GM12891 (cell line): ENCODE data around the gene IQGAP2.
"Not testable (repeated sequence)": the region's sequence is repeated elsewhere in the genome, so short reads cannot be mapped to it uniquely, and the experiment has no call there.

Experiments
- DNase-seq: peaks from one replicate; pipeline ENCODE4 v3.0.0; 2011; ENCODE audit warnings: low spot score; ENCODE audit not compliant: insufficient read length
- FAIRE-seq: peaks from 2 replicates; lab custom pipeline; 2011; peaks lifted over from hg19 to GRCh38; lab: Jason Lieb, UNC
- PAX5 ChIP-seq: IDR thresholded peaks from 2 replicates; pipeline ENCODE4 v1.6.1; 2011; ENCODE audit warnings: low read length, moderate library complexity, mild to moderate bottlenecking; ENCODE audit not compliant: insufficient read depth, severe bottlenecking
- POLR2A ChIP-seq: IDR thresholded peaks from 2 replicates; pipeline ENCODE4 v1.6.1; 2011; ENCODE audit warnings: low read depth, low read length, control low read depth
- POLR2AphosphoS5 ChIP-seq: IDR thresholded peaks from 2 replicates; pipeline ENCODE4 v1.6.1; 2011; ENCODE audit warnings: low read depth, low read length, control low read depth
- POU2F2 ChIP-seq: IDR thresholded peaks from 2 replicates; pipeline ENCODE4 v1.6.1; 2011; ENCODE audit warnings: low read depth, mild to moderate bottlenecking, control low read depth, low read length, moderate library complexity
- SPI1 ChIP-seq: IDR thresholded peaks from 2 replicates; pipeline ENCODE4 v1.6.1; 2011; ENCODE audit warnings: low read depth, low read length, control low read depth
- TAF1 ChIP-seq: IDR thresholded peaks from 2 replicates; pipeline ENCODE4 v1.6.1; 2011; ENCODE audit warnings: low read depth, low read length, control low read depth

The IQGAP2 gene

GRCh38 chr5:76672242-76672641 lies 269.2 kb downstream of the IQGAP2 start:
- TF ChIP-seq PAX5 (no peak), TAF1 (no peak), POLR2A (no peak)
- FAIRE-seq (no peak), DNase-seq (no peak)

- TF ChIP-seq POLR2A (no peak), TAF1 (no peak), PAX5 (no peak), POLR2AphosphoS5 (no peak), POU2F2 (no peak), SPI1 (no peak)
- DNase-seq (no peak), FAIRE-seq (no peak)
Observed at GRCh38 chr5:76673125-76673524, 270.0 kb downstream of the IQGAP2 start.

GRCh38 chr5:76674330-76675066 lies 271.4 kb downstream of the IQGAP2 start:
- DNase-seq (no peak), FAIRE-seq (no peak)
- TF ChIP-seq SPI1, result no peak
- TF ChIP-seq PAX5, result no peak

GRCh38 chr5:76675364-76675763 lies 272.3 kb downstream of the IQGAP2 start:
- DNase-seq (no peak), FAIRE-seq (no peak)
- TF ChIP-seq POLR2AphosphoS5 (no peak), POLR2A (no peak), SPI1 (no peak), PAX5 (no peak), TAF1 (no peak)

- no peak for DNase-seq
- TF ChIP-seq POU2F2 (no peak), TAF1 (no peak), SPI1 (no peak), POLR2AphosphoS5 (no peak), PAX5 (no peak), POLR2A (no peak)
- FAIRE-seq, result no peak
Observed at GRCh38 chr5:76677849-76678472, 274.9 kb downstream of the IQGAP2 start.

GRCh38 chr5:76679231-76679630 lies 276.1 kb downstream of the IQGAP2 start:
- DNase-seq (no peak), FAIRE-seq (no peak)
- no peak for TF ChIP-seq PAX5
- TF ChIP-seq TAF1, result no peak
- no peak for TF ChIP-seq POLR2AphosphoS5
- TF ChIP-seq SPI1, result no peak
- TF ChIP-seq POLR2A, result no peak
- no peak for TF ChIP-seq POU2F2

GRCh38 chr5:76680826-76681225 lies 277.7 kb downstream of the IQGAP2 start:
- not testable (repeated sequence) for FAIRE-seq

GRCh38 chr5:76681287-76681686 lies 278.2 kb downstream of the IQGAP2 start:
- no peak for FAIRE-seq
- no peak for DNase-seq
- TF ChIP-seq POU2F2 (no peak), TAF1 (no peak), SPI1 (no peak), PAX5 (no peak), POLR2AphosphoS5 (no peak), POLR2A (no peak)

More at GRCh38 chr5:76680826-76681225, 277.7 kb downstream of the IQGAP2 start:
- not testable (repeated sequence) for DNase-seq

- FAIRE-seq (no peak), DNase-seq (no peak)
- TF ChIP-seq POU2F2 (no peak), POLR2AphosphoS5 (no peak), PAX5 (no peak), POLR2A (no peak), TAF1 (no peak), SPI1 (no peak)
Observed at GRCh38 chr5:76682387-76682786, 279.3 kb downstream of the IQGAP2 start.

- TF ChIP-seq PAX5 (no peak), POLR2AphosphoS5 (no peak), POU2F2 (no peak), POLR2A (no peak), SPI1 (no peak), TAF1 (no peak)
- DNase-seq (no peak), FAIRE-seq (no peak)
Observed at GRCh38 chr5:76683816-76684731, 281.0 kb downstream of the IQGAP2 start.
